Measurements from ENCODE around the gene CIDEB. TPM values are rescaled to one million over a fixed set of nuclear protein-coding genes. Genes with fewer than 3 reads are reported as not detected.

CIDEB gene
- total and polyA plus RNA-seq, 8 donors = 6.3 to 15.0 (median 9.6) TPM

DNA sequence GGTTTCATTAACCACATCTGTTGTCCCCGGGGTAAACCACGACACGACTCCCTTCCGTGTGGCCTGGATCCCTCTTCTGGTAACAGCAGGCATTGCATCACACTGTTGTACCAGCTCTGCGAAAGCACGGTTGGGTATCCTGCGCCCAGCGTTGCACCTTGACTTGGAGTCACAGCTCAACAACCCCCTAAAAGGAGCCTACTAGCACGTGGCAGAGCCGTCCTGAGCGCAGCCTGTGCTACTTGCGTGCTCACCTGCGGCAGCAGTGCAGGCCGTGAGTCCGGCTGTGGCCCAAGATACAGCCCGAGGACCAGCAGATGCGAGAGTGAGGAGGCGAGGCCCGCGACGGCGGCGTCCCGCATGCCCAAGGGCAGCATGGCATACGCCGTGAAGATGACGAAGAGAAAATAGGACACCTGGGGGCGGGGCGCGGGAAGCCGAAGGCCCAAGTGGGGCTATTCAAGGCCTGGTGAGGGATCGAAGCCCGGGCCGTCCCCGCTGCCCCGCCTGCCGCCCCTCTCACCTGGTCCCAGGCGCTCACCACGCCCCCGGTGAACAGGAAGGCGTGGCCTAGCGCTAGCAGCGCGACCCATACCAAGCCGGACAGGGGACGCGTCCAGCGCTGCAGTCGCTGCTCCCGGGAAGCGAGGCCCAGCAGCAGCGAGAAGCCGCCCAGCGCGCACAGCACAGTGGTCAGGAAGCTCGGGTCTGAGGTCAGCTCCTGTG is 24.7 kb upstream of the CIDEB start:
- intact Hi-C loops (cut with DNase I) = loop anchor here (5.0 to 10.0 kb wide), 2 partner anchors 100 to 102 kb away; no protein-coding TSS in a partner anchor
- WGBS, 2 donors = 16 to 17% methylated on average over 55 to 56 of the region's 56 CpGs
- peak overlapping the region in 3 of 4 donors; percentile 7 to 36 (median 23) for H3K4me3 ChIP-seq

DNA sequence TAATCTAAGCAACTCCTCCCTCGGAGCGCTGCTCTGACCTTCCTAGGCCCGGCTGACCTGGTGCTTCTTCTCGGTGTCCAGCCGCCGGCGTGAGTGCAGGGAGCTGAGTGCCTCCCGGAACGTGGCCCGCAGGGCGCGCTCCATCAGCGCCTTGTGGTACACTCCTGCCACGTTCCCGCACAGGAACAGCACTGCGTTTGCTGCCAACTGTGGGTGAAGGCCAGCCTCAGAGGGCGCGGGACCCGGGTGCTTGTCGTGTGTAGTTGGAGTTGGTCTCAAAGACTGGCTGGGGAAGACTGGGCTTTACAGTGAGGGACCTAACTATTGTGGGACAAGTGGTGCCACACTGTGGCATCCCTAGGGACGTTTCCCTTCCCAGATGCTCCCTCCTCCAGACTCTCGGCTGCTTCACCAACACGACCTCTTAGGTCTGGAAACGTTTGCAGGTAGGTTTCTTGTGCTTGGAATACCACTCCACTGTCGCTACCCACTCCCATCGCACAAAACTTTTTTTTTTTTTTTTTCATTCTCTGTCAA is 24.0 kb upstream of the CIDEB start:
- 42 to 44% methylated on average over 26 of the region's 26 CpGs for WGBS, 2 donors
- TF ChIP-seq, protein P1, sequence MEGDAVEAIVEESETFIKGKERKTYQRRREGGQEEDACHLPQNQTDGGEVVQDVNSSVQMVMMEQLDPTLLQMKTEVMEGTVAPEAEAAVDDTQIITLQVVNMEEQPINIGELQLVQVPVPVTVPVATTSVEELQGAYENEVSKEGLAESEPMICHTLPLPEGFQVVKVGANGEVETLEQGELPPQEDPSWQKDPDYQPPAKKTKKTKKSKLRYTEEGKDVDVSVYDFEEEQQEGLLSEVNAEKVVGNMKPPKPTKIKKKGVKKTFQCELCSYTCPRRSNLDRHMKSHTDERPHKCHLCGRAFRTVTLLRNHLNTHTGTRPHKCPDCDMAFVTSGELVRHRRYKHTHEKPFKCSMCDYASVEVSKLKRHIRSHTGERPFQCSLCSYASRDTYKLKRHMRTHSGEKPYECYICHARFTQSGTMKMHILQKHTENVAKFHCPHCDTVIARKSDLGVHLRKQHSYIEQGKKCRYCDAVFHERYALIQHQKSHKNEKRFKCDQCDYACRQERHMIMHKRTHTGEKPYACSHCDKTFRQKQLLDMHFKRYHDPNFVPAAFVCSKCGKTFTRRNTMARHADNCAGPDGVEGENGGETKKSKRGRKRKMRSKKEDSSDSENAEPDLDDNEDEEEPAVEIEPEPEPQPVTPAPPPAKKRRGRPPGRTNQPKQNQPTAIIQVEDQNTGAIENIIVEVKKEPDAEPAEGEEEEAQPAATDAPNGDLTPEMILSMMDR (IDR thresholded peaks at IDR 0.05) = no peak
- Histone ChIP-seq H3K27ac (no peak overlapping the region), H3K27me3 (peaks cover 0 to 6% (median 0%) of the 10 kb centered on the region in 4 donors), H3K36me3 (peaks cover 0 to 2% (median 0%) of the 10 kb centered on the region in 3 donors), H3K9me3 (no peaks in the 10 kb centered on the region), H3K4me3 (peak overlapping the region in 1 of 4 donors; percentile 7), H3K4me1 (peaks cover 5 to 19% (median 15%) of the 10 kb centered on the region in 3 donors)
- no peak for FAIRE-seq
- no peak for DNase-seq
- intact Hi-C loops (cut with DNase I) = loop anchor here (5.0 to 10.0 kb wide), 2 partner anchors 101 to 103 kb away; no protein-coding TSS in a partner anchor
- no peak for ATAC-seq

More for the DNA sequence above, 24.7 kb upstream of the CIDEB start:
- DNase-seq (peak; percentile 69 to 82 (median 74)), ATAC-seq (peak; percentile 75 to 86 (median 83)), FAIRE-seq (no peak)
- Histone ChIP-seq H3K9me3 (no peaks in the 10 kb centered on the region), H3K36me3 (peaks cover 0 to 5% (median 0%) of the 10 kb centered on the region in 3 donors), H3K27me3 (peaks cover 0 to 6% (median 0%) of the 10 kb centered on the region in 4 donors), H3K4me1 (peaks cover 5 to 19% (median 15%) of the 10 kb centered on the region in 3 donors), H3K27ac (no peak overlapping the region)
- TF ChIP-seq, protein P1 (IDR thresholded peaks at IDR 0.05) = peak; percentile 53 to 79 (median 76)

DNA sequence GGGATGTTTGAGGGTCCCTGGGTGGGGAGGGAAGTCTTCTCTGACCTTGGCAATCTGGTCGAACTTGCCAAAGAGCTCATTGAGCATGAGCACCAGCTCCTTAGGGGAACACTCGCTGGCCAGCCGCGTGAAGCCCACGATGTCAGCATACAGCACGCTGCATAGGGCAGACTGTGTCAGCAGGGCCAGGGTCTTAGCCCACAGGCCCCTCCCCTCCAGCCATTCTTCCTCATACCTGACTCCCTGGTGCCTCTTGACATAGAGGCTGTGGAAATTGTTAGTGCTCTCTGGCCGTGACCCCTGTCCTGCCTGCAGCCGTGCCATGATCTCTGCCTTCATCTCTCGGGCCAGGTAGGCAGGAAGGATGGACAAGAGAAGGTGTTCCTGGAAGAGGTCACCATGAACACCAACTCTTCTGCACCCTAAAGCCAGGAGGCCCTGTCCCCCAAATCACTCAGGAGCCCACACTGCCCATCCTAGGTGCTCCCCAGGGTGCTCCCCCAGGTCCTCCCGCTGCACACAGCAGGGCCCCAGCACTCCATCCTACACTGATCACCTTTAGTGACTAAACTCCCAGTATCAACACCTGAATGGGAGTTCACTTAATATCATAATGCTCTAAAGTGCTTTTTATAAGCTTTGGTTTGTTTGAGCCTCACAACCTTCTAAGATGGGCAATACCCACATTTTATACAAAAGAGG is 23.3 kb upstream of the CIDEB start:
- no peak for FAIRE-seq
- Histone ChIP-seq H3K4me1 (peaks cover 5 to 19% (median 15%) of the 10 kb centered on the region in 3 donors), H3K36me3 (no peaks in the 10 kb centered on the region), H3K27me3 (peaks cover 0 to 6% (median 0%) of the 10 kb centered on the region in 4 donors), H3K27ac (no peak overlapping the region), H3K4me3 (no peak overlapping the region), H3K9me3 (no peaks in the 10 kb centered on the region)
- DNase-seq = no peak
- TF ChIP-seq, protein P1 (IDR thresholded peaks at IDR 0.05) = no peak
- no peak for ATAC-seq
- WGBS, 2 donors = 82 to 85% methylated on average over 10 of the region's 10 CpGs
- intact Hi-C loops (cut with DNase I) = loop anchor here (5.0 to 10.0 kb wide), 2 partner anchors 101 to 104 kb away; no protein-coding TSS in a partner anchor

DNA sequence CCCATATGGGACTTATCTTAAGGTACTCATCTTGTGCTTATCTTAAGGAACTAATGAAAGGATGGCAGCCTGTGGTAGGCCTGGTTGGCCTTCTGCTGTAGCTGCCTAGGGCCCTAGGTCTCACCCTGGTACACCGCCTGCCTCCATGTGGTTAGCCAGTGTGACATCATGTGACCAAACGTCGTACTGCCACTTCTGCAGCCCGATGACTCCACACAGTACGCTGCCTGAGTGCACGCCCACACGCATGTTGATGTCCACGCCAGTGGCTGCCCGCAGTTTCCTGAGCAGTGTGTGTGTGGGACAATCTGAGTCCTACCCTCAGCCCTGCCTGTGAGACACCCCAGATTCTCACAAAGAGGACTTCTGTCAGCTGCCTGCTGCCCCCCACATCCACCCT is 22.0 kb upstream of the CIDEB start:
- 73 to 84% methylated on average over 9 of the region's 9 CpGs for WGBS, 2 donors

More for the DNA sequence above, 22.0 kb upstream of the CIDEB start:
- Histone ChIP-seq H3K9me3 (no peaks in the 10 kb centered on the region), H3K4me3 (no peak overlapping the region), H3K27ac (no peak overlapping the region), H3K27me3 (peaks cover 0 to 6% (median 0%) of the 10 kb centered on the region in 4 donors), H3K36me3 (no peaks in the 10 kb centered on the region), H3K4me1 (peaks cover 5 to 17% (median 15%) of the 10 kb centered on the region in 3 donors)
- intact Hi-C loops (cut with DNase I) = loop anchor here (5.0 to 10.0 kb wide), 2 partner anchors 103 to 105 kb away; no protein-coding TSS in a partner anchor
- DNase-seq (no peak), FAIRE-seq (no peak), ATAC-seq (peak in 2 of 4 donors; percentile 1 to 8)
- TF ChIP-seq, protein P1 (IDR thresholded peaks at IDR 0.05) = no peak
